HG02973 (cell line): Measurements from ENCODE around the gene GABRR1.
"Not testable (repeated sequence)": the region's sequence is repeated elsewhere in the genome, so short reads cannot be mapped to it uniquely, and the experiment has no call there.

Experiments used
- ATAC-seq: cut with Tn5 transposase; IDR thresholded peaks from one replicate; pipeline ENCODE4 v1.9.1; 2021; ENCODE audit warnings: moderate library complexity; ENCODE audit not compliant: unreplicated experiment

The GABRR1 gene

GRCh38 chr6:89217299-89217910, at the start of gene GABRR1:
GABRR1 (minus strand) TSS chr6:89217358; CDS start chr6:89217322, 36 bp downstream.
- no peak for ATAC-seq

GRCh38 chr6:89264296-89264695, 47.1 kb upstream of the GABRR1 start:
- no peak for ATAC-seq

GRCh38 chr6:89260832-89261231, 43.7 kb upstream of the GABRR1 start:
- ATAC-seq = no peak

GRCh38 chr6:89260310-89260709, 43.2 kb upstream of the GABRR1 start:
- no peak for ATAC-seq

- ATAC-seq = peak; percentile 69
These were observed 41.8 kb upstream of the GABRR1 start for GRCh38 chr6:89258912-89259311.

- no peak for ATAC-seq
These were observed 40.6 kb upstream of the GABRR1 start for GRCh38 chr6:89257781-89258180.

- ATAC-seq = no peak
These were observed 40.2 kb upstream of the GABRR1 start for GRCh38 chr6:89257346-89257745.

GRCh38 chr6:89255417-89255816, 38.3 kb upstream of the GABRR1 start:
- no peak for ATAC-seq

GRCh38 chr6:89254569-89254968, 37.4 kb upstream of the GABRR1 start:
- ATAC-seq = no peak

- ATAC-seq = no peak
These were observed 35.7 kb upstream of the GABRR1 start for GRCh38 chr6:89252907-89253306.

- ATAC-seq = no peak
These were observed 34.8 kb upstream of the GABRR1 start for GRCh38 chr6:89251976-89252375.

- ATAC-seq = no peak
These were observed 34.0 kb upstream of the GABRR1 start for GRCh38 chr6:89251170-89251569.

- ATAC-seq = no peak
These were observed 33.1 kb upstream of the GABRR1 start for GRCh38 chr6:89250239-89250638.

GRCh38 chr6:89244241-89244985, 27.3 kb upstream of the GABRR1 start:
- ATAC-seq = no peak

GRCh38 chr6:89243331-89243629, 26.1 kb upstream of the GABRR1 start:
- no peak for ATAC-seq

GRCh38 chr6:89242574-89243330, 25.6 kb upstream of the GABRR1 start:
- ATAC-seq = no peak

GRCh38 chr6:89239338-89239737, 22.2 kb upstream of the GABRR1 start:
- no peak for ATAC-seq

- ATAC-seq = no peak
These were observed 20.0 kb upstream of the GABRR1 start for GRCh38 chr6:89237158-89237557.

- ATAC-seq = not testable (repeated sequence)
These were observed 16.4 kb upstream of the GABRR1 start for GRCh38 chr6:89233605-89234004.

GRCh38 chr6:89222712-89223039, 5.5 kb upstream of the GABRR1 start:
- no peak for ATAC-seq

- no peak for ATAC-seq
These were observed 5.0 kb upstream of the GABRR1 start for GRCh38 chr6:89221971-89222711.

- ATAC-seq = no peak
These were observed 4.0 kb upstream of the GABRR1 start for GRCh38 chr6:89221129-89221528.
